PC-3 (cell line): ENCODE data around the gene ZNF333. TPM values are rescaled to one million over a fixed set of nuclear protein-coding genes. Genes with fewer than 3 reads are reported as not detected.

Experiments
- ATAC-seq: fragments of 200-7000 bp; cut with Tn5 transposase; 2 replicates; pipeline ENCODE4 v1.9.1; 2020; ENCODE audit warnings: mild to moderate bottlenecking, moderate library complexity
- BruUV-seq: library from RNA; stranded (reverse); fragments of 400-500 nt; replicated peaks from 2 replicates; lab custom pipeline; 2021; lab: Mats Ljungman, UMichigan
- CTCF ChIA-PET: fragments of 300-600 bp; sonication (Branson Sonifier 250); formaldehyde crosslinking; loops from one replicate; lab custom pipeline; 2022; ENCODE audit warnings: antibody characterized with exemption; lab: Charles Lee
- POLR2A ChIA-PET: fragments of 300-600 bp; sonication (Branson Sonifier 250); formaldehyde crosslinking; loops from one replicate; lab custom pipeline; 2022; ENCODE audit warnings: antibody characterized with exemption; ENCODE audit not compliant: unreplicated experiment; lab: Charles Lee
- DNase-seq: peaks from one replicate; pipeline ENCODE4 v3.0.0-alpha.2; 2015
- H2AFZ ChIP-seq: fragments of 300-600 bp; sonication (generic); 2 replicates; pipeline ENCODE4 v1.6.0; 2016; ENCODE audit warnings: antibody characterized with exemption, low read length
- H3F3A ChIP-seq: fragments of 300-600 bp; sonication (generic); one replicate; pipeline ENCODE4 v1.6.0; 2017; ENCODE audit warnings: antibody characterized with exemption, low read length, control low read depth, mild to moderate bottlenecking; ENCODE audit not compliant: unreplicated experiment
- H3K27ac ChIP-seq: fragments of 300-600 bp; sonication (generic); 2 replicates; pipeline ENCODE4 v1.5.1; 2016; ENCODE audit warnings: mild to moderate bottlenecking, low read length
- H3K27me3 ChIP-seq: fragments of 300-600 bp; sonication (generic); 2 replicates; pipeline ENCODE4 v1.6.1; 2016; ENCODE audit warnings: low read length, mixed read lengths
- H3K36me3 ChIP-seq: fragments of 300-600 bp; sonication (generic); 2 replicates; pipeline ENCODE4 v1.6.1; 2016; ENCODE audit warnings: low read depth, mixed run types, low read length, mixed read lengths
- H3K4me1 ChIP-seq: fragments of 300-600 bp; sonication (generic); 2 replicates; pipeline ENCODE4 v1.5.1; 2016; ENCODE audit warnings: low read length; ENCODE audit not compliant: insufficient read depth
- H3K4me2 ChIP-seq: fragments of 300-600 bp; sonication (generic); 2 replicates; pipeline ENCODE4 v1.6.0; 2016; ENCODE audit warnings: low read length
- H3K4me3 ChIP-seq: fragments of 300-600 bp; sonication (generic); 2 replicates; pipeline ENCODE4 v1.5.1; 2016; ENCODE audit warnings: mild to moderate bottlenecking, low read length, mixed read lengths
- H3K79me2 ChIP-seq: fragments of 300-600 bp; sonication (generic); 2 replicates; pipeline ENCODE4 v1.6.1; 2017; ENCODE audit warnings: low read length, mixed read lengths
- H3K9ac ChIP-seq: fragments of 300-600 bp; sonication (generic); 2 replicates; pipeline ENCODE4 v1.6.0; 2016; ENCODE audit warnings: mild to moderate bottlenecking, low read length
- H3K9me2 ChIP-seq: fragments of 300-600 bp; sonication (generic); replicated peaks from 2 replicates; pipeline ENCODE4 v1.6.1; 2016; ENCODE audit warnings: mixed run types, low read length, mixed read lengths
- H3K9me3 ChIP-seq: fragments of 300-600 bp; sonication (generic); 2 replicates; pipeline ENCODE4 v1.6.1; 2016; ENCODE audit warnings: low read length, mixed read lengths
- H4K20me1 ChIP-seq: fragments of 300-600 bp; sonication (generic); 2 replicates; pipeline ENCODE4 v1.6.1; 2016; ENCODE audit warnings: low read length, mixed read lengths
- CTCF ChIP-seq: fragments of 300-600 bp; sonication (generic); conservative IDR thresholded peaks from 2 replicates; pipeline ENCODE4 v1.5.1; 2017; ENCODE audit warnings: antibody characterized with exemption, low read depth, mild to moderate bottlenecking, low read length
- EZH2 ChIP-seq: fragments of 300-600 bp; sonication (generic); IDR thresholded peaks from one replicate; pipeline ENCODE4 v1.6.1; 2017; ENCODE audit warnings: antibody characterized with exemption, mild to moderate bottlenecking, low read length; ENCODE audit not compliant: unreplicated experiment
- EZH2phosphoT487 ChIP-seq: fragments of 300-600 bp; sonication (generic); IDR thresholded peaks from 2 replicates; pipeline ENCODE4 v1.6.1; 2018; ENCODE audit warnings: mild to moderate bottlenecking, antibody characterized with exemption, low read length, borderline replicate concordance
- intact Hi-C: fragments of 100-400 bp; cut with micrococcal nuclease; formaldehyde crosslinking; loops from 2 replicates; pipeline ENCODE4 v1.9.0; 2023
- total RNA-seq: library from RNA; depleted of rRNA; stranded (reverse); fragments of >200 nt; gene quantifications from 2 replicates; pipeline ENCODE4 v1.2.3, GENCODE V29; 2014

ZNF333 gene
- total RNA-seq, 1 experiment from 2014 or later = 6.2 TPM

GRCh38 chr19:14655726-14656125 is 34.1 kb upstream of the ZNF333 start:
- Histone ChIP-seq H3K9me2 (no peaks in the 10 kb centered on the region), H3K27me3 (peaks cover 22% of the 10 kb centered on the region), H3K36me3 (no peaks in the 10 kb centered on the region), H3K27ac (no peak overlapping the region), H3K4me3 (no peak overlapping the region), H3K9ac (no peak overlapping the region), H3K79me2 (no peaks in the 10 kb centered on the region), H3K4me2 (no peak overlapping the region), H3F3A (no peaks in the 10 kb centered on the region), H2AFZ (no peak overlapping the region), H4K20me1 (no peaks in the 10 kb centered on the region), H3K4me1 (no peaks in the 10 kb centered on the region), H3K9me3 (no peaks in the 10 kb centered on the region)
- no TSS peak for BruUV-seq
- intact Hi-C loops = no loop called here
- no peak for DNase-seq
- ATAC-seq = no peak
- ChIA-PET POLR2A (no interaction called here), CTCF (no interaction called here)
- TF ChIP-seq EZH2phosphoT487 (no peak), EZH2 (no peak), CTCF (no peak)

- BruUV-seq = no TSS peak
- no peak for DNase-seq
- Histone ChIP-seq H3K4me1 (no peaks in the 10 kb centered on the region), H4K20me1 (no peaks in the 10 kb centered on the region), H3K27ac (no peak overlapping the region), H3K4me2 (no peak overlapping the region), H3K36me3 (no peaks in the 10 kb centered on the region), H3K79me2 (no peaks in the 10 kb centered on the region), H3K9me2 (no peaks in the 10 kb centered on the region), H3K27me3 (peaks cover 27% of the 10 kb centered on the region), H3K9me3 (no peaks in the 10 kb centered on the region), H2AFZ (no peak overlapping the region), H3K4me3 (no peak overlapping the region), H3F3A (no peaks in the 10 kb centered on the region), H3K9ac (no peak overlapping the region)
- intact Hi-C loops = no loop called here
- ChIA-PET POLR2A (no interaction called here), CTCF (no interaction called here)
- no peak for ATAC-seq
- no peak for TF ChIP-seq CTCF
- no peak for TF ChIP-seq EZH2phosphoT487
- no peak for TF ChIP-seq EZH2
These were observed 29.9 kb upstream of the ZNF333 start for GRCh38 chr19:14659874-14660489.

GRCh38 chr19:14661372-14661924 is 28.4 kb upstream of the ZNF333 start:
- H3K4me3 ChIP-seq = no peak overlapping the region
- H3K4me2 ChIP-seq = no peak overlapping the region
- H3K9me2 ChIP-seq = no peaks in the 10 kb centered on the region
- TF ChIP-seq EZH2 (no peak), EZH2phosphoT487 (no peak), CTCF (no peak)
- no peak overlapping the region for H2AFZ ChIP-seq
- no peaks in the 10 kb centered on the region for H3K36me3 ChIP-seq
- POLR2A ChIA-PET = no interaction called here
- no peaks in the 10 kb centered on the region for H3K9me3 ChIP-seq
- no peak overlapping the region for H3K9ac ChIP-seq
- H3K27ac ChIP-seq = no peak overlapping the region
- H3F3A ChIP-seq = no peaks in the 10 kb centered on the region
- DNase-seq (no peak), ATAC-seq (no peak)
- no peaks in the 10 kb centered on the region for H4K20me1 ChIP-seq
- no peaks in the 10 kb centered on the region for H3K79me2 ChIP-seq
- peaks cover 24% of the 10 kb centered on the region for H3K27me3 ChIP-seq
- H3K4me1 ChIP-seq = no peaks in the 10 kb centered on the region
- no TSS peak for BruUV-seq
- intact Hi-C loops = no loop called here
- CTCF ChIA-PET = no interaction called here
